Muscle layer of colon (tissue), 2 donors: ENCODE data around the gene NOP14.
"Not testable (repeated sequence)": the region's sequence is repeated elsewhere in the genome, so short reads cannot be mapped to it uniquely, and the experiment has no call there.

Source experiments
- H3K27ac ChIP-seq: one replicate; pipeline ENCODE4 v1.7.0; 2013; ENCODE audit warnings: low read depth, mild to moderate bottlenecking, low read length, moderate library complexity
- H3K27me3 ChIP-seq, 2 donors: one replicate each; pipeline ENCODE4 v1.7.0; 2013; ENCODE audit warnings: low read length in 2 of 2, mild to moderate bottlenecking in 2 of 2; ENCODE audit not compliant: insufficient read depth in 2 of 2, control insufficient read depth in 1 of 2
- H3K36me3 ChIP-seq: one replicate; pipeline ENCODE4 v1.7.0; 2013; ENCODE audit warnings: mild to moderate bottlenecking, low read length; ENCODE audit not compliant: insufficient read depth
- H3K4me1 ChIP-seq: one replicate; pipeline ENCODE4 v1.7.0; 2013; ENCODE audit warnings: mild to moderate bottlenecking, low read length; ENCODE audit not compliant: insufficient read depth
- H3K4me3 ChIP-seq, 2 donors: one replicate each; pipeline ENCODE4 v1.7.0; 2013; ENCODE audit warnings: low read length in 2 of 2, low read depth in 1 of 2, mild to moderate bottlenecking in 1 of 2, moderate library complexity in 1 of 2
- H3K9ac ChIP-seq: one replicate; pipeline ENCODE4 v1.7.0; 2013; ENCODE audit warnings: low read length
- H3K9me3 ChIP-seq: one replicate; pipeline ENCODE4 v1.7.0; 2013; ENCODE audit warnings: mild to moderate bottlenecking, low read length
- donor health status: abdominal sarcoma.
- donor health status: Adenocarcinoma of cecum.

The NOP14 gene

DNA sequence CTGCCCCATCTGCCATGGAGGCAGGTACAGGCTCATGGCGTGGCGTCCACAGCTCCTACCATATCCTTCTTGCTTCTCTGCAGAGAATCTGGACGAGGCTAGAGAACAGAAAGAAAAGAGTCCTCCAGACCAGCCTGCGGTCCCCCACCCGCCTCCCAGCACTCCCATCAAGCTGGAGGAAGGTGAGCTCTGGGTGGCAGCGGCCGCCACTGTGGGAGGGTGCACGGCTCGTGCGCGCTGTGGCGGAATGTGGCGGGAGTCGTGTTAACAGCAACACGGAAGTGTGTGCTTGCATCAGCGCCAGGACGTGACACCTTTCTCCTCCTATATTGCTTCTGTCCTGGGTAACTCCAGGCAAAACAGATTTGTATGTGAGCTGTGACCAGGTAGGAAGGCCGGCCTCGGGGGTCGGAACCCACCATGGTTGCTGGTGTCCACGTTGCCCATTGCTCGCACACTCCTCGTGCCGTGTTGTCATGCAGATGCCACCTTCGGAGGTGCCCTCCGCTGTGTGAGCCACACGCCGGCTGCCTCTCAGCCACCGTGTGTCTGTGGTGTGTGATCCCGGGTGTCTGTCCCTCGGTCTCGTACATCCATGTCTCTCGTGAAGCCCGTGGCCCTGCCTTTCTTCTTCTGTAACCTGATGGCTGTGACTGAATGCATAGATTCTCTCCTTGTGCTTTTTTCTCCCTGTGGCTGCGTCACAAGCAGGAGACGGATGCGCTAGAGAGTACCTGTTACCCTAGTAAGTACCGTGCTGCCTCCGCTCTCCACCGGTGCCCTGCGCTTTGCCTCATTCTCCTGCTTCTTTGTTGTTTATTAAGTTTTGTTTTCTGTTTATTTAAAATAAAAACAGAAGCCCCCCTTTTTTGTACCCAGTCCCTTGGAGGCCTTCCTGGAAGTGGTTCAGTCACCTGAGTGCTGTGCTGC, 37.0 kb downstream of the NOP14 start:
- no peaks in the 10 kb centered on the region for H3K4me1 ChIP-seq
- no peak overlapping the region for H3K27ac ChIP-seq
- no peaks in the 10 kb centered on the region for H3K27me3 ChIP-seq
- no peak overlapping the region for H3K9ac ChIP-seq
- H3K36me3 ChIP-seq: peaks cover 76% of the 10 kb centered on the region
- H3K4me3 ChIP-seq: no peak overlapping the region
- H3K9me3 ChIP-seq: no peaks in the 10 kb centered on the region

DNA sequence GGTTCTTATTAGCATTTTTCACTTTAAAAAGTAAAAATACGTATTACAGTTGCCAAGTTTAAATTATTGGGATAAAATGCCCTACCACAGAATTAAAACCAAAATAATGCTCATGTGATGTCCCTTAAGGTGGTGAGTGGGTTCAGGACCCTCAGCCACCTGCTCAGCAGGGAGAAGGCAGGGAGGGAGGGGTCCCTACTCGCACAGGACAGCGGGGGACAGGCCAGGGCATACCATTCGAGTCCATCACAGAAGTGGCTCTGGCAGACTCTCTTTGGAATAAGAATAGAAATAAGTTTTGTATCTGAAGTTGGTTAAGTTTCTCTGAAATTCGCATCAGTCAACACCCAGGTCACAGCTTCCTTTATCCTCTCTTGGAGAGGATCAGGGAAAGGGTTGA, 37.7 kb downstream of the NOP14 start:
- H3K27ac ChIP-seq: no peak overlapping the region
- H3K4me1 ChIP-seq: no peaks in the 10 kb centered on the region
- H3K9me3 ChIP-seq: no peaks in the 10 kb centered on the region
- H3K36me3 ChIP-seq: peaks cover 76% of the 10 kb centered on the region
- H3K27me3 ChIP-seq: no peaks in the 10 kb centered on the region
- H3K4me3 ChIP-seq: no peak overlapping the region
- H3K9ac ChIP-seq: no peak overlapping the region

DNA sequence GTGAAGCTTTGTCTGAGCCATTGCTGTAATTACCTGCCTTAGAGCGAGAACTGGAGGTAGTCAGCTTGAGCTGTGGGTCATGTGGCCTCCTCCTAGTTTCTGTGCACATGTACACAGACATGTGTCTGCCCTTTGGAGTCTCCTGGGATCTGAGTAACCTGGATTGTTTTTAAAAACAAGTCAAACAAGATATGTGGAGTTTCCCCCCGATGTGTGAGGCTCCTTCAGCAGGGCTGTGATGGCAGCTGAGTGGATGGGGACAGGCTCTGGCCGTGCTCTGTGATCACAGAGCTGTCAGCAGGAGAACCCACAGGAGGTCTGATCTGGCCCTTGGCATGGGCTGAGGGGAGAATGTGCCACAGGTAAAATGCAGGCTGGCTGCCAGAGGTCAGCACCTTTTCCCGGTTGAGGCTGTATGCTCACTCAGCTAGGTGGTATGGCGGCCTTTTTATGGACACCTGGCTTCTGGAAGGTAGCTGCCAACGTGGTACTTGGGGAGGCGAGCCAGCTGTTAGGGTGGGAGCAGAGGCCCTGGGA, 38.4 kb downstream of the NOP14 start:
- Histone ChIP-seq H3K27me3 (no peaks in the 10 kb centered on the region), H3K9ac (no peak overlapping the region), H3K9me3 (no peaks in the 10 kb centered on the region), H3K27ac (no peak overlapping the region), H3K36me3 (peaks cover 70% of the 10 kb centered on the region), H3K4me3 (no peak overlapping the region), H3K4me1 (no peaks in the 10 kb centered on the region)

DNA sequence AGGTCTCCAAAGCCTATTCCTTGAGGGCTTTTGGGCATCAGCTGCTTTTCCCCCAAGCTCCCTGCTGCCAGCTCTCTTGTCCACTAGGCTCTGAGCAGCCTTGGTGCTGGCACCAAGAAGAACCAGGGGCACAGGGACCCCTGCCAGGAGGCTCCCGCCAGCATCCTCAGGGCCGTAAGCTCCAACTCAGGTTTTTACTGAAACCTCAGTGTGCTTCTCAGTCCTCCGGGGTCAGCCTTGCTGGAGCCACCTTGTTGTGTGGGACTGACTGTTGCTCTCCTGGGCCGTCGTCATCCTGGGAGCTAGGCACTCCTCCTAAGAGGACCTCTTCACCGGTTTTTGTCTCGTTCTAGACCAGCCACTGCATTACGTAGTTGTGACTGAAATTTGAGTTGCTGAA, 38.9 kb downstream of the NOP14 start:
- Histone ChIP-seq H3K4me1 (no peaks in the 10 kb centered on the region), H3K4me3 (no peak overlapping the region), H3K27ac (no peak overlapping the region), H3K27me3 (no peaks in the 10 kb centered on the region), H3K36me3 (peaks cover 65% of the 10 kb centered on the region), H3K9ac (no peak overlapping the region), H3K9me3 (no peaks in the 10 kb centered on the region)

DNA sequence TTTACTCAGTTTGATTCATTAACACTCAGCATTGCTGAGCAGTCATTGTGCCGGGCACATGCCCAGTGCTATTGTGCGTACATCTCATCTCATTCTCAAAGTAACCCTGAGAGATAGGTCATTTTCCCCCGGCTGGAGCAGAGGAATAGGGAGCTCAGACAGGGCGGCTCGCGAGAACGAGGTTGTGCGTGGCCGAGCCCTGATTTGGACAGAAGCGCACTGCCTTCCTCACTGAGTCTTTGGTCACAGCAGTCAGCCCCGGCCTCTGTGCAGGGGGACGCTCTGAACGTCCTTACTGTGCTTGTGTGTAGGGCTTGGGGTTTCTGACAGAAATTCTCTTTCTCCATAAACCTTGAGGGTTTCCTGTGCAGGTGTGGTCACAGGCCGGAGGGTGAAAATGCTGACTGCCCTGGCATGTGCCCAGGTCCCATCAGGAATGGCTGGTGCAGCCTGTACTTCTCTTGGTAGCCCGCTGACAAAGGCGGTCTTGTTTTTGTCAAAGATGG, 39.5 kb downstream of the NOP14 start:
- Histone ChIP-seq H3K9me3 (no peaks in the 10 kb centered on the region), H3K27me3 (no peaks in the 10 kb centered on the region), H3K4me1 (no peaks in the 10 kb centered on the region), H3K36me3 (peaks cover 60% of the 10 kb centered on the region), H3K9ac (no peak overlapping the region), H3K4me3 (no peak overlapping the region), H3K27ac (no peak overlapping the region)

DNA sequence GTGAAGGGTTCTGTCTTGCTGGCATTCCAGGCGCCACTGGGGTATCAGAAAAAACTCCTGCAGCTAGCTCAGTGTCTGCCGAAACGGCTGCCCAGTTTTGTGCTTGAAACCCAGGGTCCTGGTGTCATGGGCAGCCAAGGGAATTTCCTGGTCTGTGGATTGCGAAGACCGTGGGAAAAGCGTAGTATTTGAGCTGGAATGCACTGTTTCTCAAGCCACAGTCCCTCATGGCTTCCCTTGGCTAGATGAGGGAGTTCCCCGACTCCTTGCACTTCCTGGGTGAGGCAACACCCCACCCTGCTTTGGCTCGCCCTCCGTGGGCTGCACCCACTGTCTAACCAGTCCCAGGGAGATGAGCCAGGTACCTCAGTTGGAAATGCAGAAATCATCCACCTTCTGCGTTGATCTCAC, 40.1 kb downstream of the NOP14 start:
- Histone ChIP-seq H3K4me1 (no peaks in the 10 kb centered on the region), H3K9me3 (no peaks in the 10 kb centered on the region), H3K36me3 (peaks cover 54% of the 10 kb centered on the region), H3K27ac (no peak overlapping the region), H3K4me3 (no peak overlapping the region), H3K27me3 (no peaks in the 10 kb centered on the region), H3K9ac (no peak overlapping the region)

DNA sequence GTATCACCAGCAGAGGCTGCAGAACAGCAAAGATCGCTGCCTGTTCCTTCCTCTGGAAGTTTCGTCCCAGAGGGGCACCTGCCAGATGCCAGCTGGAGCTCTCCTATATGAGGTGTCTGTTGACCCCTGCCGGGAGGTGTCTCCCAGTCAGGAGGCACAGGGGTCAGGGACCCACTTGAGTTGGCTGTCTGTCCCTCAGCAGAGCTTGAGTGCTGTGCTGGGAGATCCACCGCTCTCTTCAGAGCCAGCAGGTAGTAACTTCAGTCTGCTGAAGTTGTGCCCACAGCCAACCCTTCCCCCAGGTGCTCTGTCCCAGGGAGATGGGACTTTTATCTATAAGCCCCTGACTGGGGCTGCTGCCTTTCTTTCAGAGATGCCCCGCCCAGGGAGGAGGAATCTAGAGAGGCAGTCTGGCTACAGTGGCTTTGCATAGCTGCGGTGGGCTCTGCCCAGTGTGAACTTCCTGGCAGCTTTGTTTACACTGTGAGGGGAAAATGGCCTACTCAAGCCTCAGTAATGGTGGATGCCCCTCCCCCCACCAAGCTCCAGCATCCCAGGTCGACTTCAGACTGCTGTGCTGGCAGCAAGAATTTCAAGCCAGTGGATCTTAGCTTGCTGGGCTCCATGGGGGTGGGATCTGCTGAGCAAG, 40.6 kb downstream of the NOP14 start:
- H3K9ac ChIP-seq, H3K4me3 ChIP-seq, H3K9me3 ChIP-seq, H3K27me3 ChIP-seq, H3K4me1 ChIP-seq, H3K27ac ChIP-seq: not testable (repeated sequence)
- H3K36me3 ChIP-seq: peaks cover 50% of the 10 kb centered on the region

DNA sequence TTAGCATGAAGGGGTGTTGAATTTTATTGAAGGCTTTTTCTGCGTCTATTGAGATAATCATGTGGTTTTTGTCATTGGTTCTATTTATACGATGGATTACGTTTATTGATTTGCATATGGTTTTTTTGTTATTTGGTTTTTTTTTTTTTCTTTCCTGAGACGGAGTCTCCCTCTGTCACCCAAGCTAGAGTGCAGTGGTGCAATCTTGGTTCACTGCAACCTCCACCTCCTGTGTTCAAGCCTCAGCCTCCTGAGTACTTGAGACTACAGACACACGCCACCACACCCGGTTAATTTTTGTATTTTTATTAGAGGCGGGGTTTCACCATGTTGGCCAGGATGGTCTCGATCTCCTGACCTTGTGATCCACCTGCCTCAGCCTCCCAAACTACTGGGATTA, 44.5 kb downstream of the NOP14 start:
- not testable (repeated sequence) for H3K4me3 ChIP-seq, H3K27me3 ChIP-seq, H3K27ac ChIP-seq, H3K9me3 ChIP-seq, H3K4me1 ChIP-seq, H3K9ac ChIP-seq
- H3K36me3 ChIP-seq: peaks cover 27% of the 10 kb centered on the region

DNA sequence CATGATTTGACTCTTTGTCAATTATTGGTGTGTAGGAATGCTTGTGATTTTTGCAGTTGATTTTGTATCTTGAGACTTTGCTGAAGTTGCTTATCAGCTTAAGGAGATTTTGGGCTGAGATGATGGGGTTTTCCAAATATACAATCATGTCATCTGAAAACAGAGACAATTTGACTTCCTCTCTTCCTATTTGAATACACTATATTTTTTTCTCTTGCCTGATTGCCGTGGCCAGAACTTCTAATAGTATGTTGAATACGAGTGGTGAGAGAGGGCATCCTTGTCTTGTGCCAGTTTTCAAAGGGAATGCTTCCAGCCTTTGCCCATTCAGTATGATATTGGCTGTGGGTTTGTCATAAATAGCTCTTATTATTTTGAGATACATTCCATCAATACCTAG, 44.9 kb downstream of the NOP14 start:
- not testable (repeated sequence) for H3K27me3 ChIP-seq, H3K27ac ChIP-seq, H3K9ac ChIP-seq, H3K9me3 ChIP-seq, H3K4me1 ChIP-seq, H3K4me3 ChIP-seq
- H3K36me3 ChIP-seq: peaks cover 27% of the 10 kb centered on the region

DNA sequence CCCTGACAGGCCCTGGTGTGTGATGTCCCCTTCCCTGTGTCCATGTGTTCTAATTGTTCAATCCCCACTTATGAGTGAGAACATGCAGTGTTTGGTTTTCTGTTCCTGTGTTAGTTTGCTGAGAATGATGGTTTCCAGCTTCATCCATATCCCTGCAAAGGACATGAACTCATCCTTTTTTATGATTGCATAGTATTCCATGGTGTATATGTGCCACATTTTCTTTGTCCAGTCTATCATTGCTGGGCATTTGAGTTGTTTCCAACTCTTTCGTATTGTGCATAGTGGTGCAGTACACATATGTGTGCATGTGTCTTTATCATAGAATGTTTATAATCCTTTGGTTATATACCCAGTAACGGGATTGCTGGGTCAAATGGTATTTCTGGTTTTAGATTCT, 46.5 kb downstream of the NOP14 start:
- peaks cover 22% of the 10 kb centered on the region for H3K36me3 ChIP-seq
- H3K4me1 ChIP-seq, H3K9me3 ChIP-seq, H3K27ac ChIP-seq, H3K27me3 ChIP-seq, H3K4me3 ChIP-seq, H3K9ac ChIP-seq: not testable (repeated sequence)

DNA sequence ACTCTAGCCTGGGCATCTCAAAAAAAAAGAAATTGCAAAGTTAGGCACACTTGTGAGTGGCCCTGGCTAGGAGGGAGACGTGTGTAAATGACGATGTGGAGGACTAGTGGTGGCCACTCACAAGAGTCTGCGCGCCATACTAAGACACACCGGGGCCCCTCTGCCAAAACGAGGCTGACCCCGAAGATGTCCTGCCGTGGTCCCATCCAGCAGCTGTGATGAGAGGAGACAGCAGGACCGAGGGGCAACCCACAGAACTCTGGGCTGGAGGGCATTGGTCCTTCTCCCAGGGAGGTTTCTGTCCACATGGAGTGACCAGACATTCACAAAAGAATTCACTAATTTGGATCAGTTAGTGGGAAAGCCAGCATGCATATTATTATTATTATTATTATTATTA, 47.4 kb downstream of the NOP14 start:
- Histone ChIP-seq H3K27ac (no peak overlapping the region), H3K36me3 (peaks cover 25% of the 10 kb centered on the region), H3K4me3 (no peak overlapping the region), H3K9me3 (no peaks in the 10 kb centered on the region), H3K4me1 (no peaks in the 10 kb centered on the region), H3K9ac (no peak overlapping the region), H3K27me3 (no peaks in the 10 kb centered on the region)
